GM21737 (cell line): Measurements from ENCODE around the gene CROCC2.

Experiments
- ATAC-seq: cut with Tn5 transposase; IDR thresholded peaks from one replicate; pipeline ENCODE4 v1.9.1; 2021; ENCODE audit warnings: mild to moderate bottlenecking, moderate library complexity; ENCODE audit not compliant: unreplicated experiment

The CROCC2 gene

GRCh38 chr2:240932724-240933047 lies 26.6 kb downstream of the CROCC2 start:
- ATAC-seq, result no peak

- ATAC-seq, result no peak
Observed at GRCh38 chr2:240933048-240933965, 27.2 kb downstream of the CROCC2 start.

- ATAC-seq, result no peak
Observed at GRCh38 chr2:240933966-240934700, 28.0 kb downstream of the CROCC2 start.

- ATAC-seq, result no peak
Observed at GRCh38 chr2:240934701-240935102, 28.6 kb downstream of the CROCC2 start.

GRCh38 chr2:240935103-240935876 lies 29.2 kb downstream of the CROCC2 start:
- no peak for ATAC-seq

- no peak for ATAC-seq
Observed at GRCh38 chr2:240936106-240936505, 30.0 kb downstream of the CROCC2 start.

- no peak for ATAC-seq
Observed at GRCh38 chr2:240946046-240946445, 39.9 kb downstream of the CROCC2 start.

GRCh38 chr2:240946654-240947053 lies 40.5 kb downstream of the CROCC2 start:
- no peak for ATAC-seq

- no peak for ATAC-seq
Observed at GRCh38 chr2:240947176-240947575, 41.0 kb downstream of the CROCC2 start.

- ATAC-seq, result no peak
Observed at GRCh38 chr2:240947607-240948006, 41.5 kb downstream of the CROCC2 start.

GRCh38 chr2:240948086-240948485 lies 42.0 kb downstream of the CROCC2 start:
- ATAC-seq, result no peak

GRCh38 chr2:240948905-240949790 lies 43.0 kb downstream of the CROCC2 start:
- no peak for ATAC-seq

- no peak for ATAC-seq
Observed at GRCh38 chr2:240949791-240950705, 43.9 kb downstream of the CROCC2 start.

- no peak for ATAC-seq
Observed at GRCh38 chr2:240951045-240951594, 45.0 kb downstream of the CROCC2 start.

- ATAC-seq, result no peak
Observed at GRCh38 chr2:240952496-240953246, 46.5 kb downstream of the CROCC2 start.

GRCh38 chr2:240953426-240954410 lies 47.6 kb downstream of the CROCC2 start:
- ATAC-seq, result no peak
